B cell (primary cell): ENCODE data around the gene RDM1. TPM values are rescaled to one million over a fixed set of nuclear protein-coding genes. Genes with fewer than 3 reads are reported as not detected.
A peak's percentile ranks its signal among the peaks of the same experiment; 100 is the strongest.

Experiments used
- ATAC-seq: fragments of 200-7000 bp; cut with Tn5 transposase; one replicate; pipeline ENCODE4 v1.10.0; 2021; ENCODE audit warnings: low read depth, mild to moderate bottlenecking, moderate number of reproducible peaks, moderate library complexity
- CTCF ChIA-PET: fragments of 350-600 bp; sonication (Branson Sonifier 250); formaldehyde crosslinking; loops from one replicate; lab custom pipeline; 2021; ENCODE audit warnings: antibody characterized with exemption, inconsistent platforms; lab: Charles Lee
- POLR2A ChIA-PET: fragments of 350-600 bp; sonication (Branson Sonifier 250); formaldehyde crosslinking; loops from one replicate; lab custom pipeline; 2021; ENCODE audit warnings: antibody characterized with exemption; lab: Charles Lee
- DNase-seq: peaks from one replicate; pipeline ENCODE4 v3.0.0; 2013
- H2AFZ ChIP-seq: 2 replicates; pipeline ENCODE4 v1.6.1; 2012; ENCODE audit warnings: mild to moderate bottlenecking, low read depth, low read length; ENCODE audit not compliant: insufficient read depth, poor library complexity, severe bottlenecking
- H3K27ac ChIP-seq, 2 donors: 1 replicate in 1 of 2; 2 replicates in 1 of 2; pipeline ENCODE4 v1.5.1; 2012 to 2013; ENCODE audit warnings: low read length in 2 of 2, mild to moderate bottlenecking in 2 of 2, moderate library complexity in 1 of 2
- H3K27me3 ChIP-seq, 4 experiments: fragments of 200-600 bp in 1 of 4; sonication (generic) in 1 of 4; replicated peaks in 1 of 4; 1 replicate in 2 of 4; 2 replicates in 2 of 4; pipeline versions ENCODE4 v1.6.1 to v1.7.0; 2013 to 2016; ENCODE audit warnings: low read length in 3 of 4, mild to moderate bottlenecking in 2 of 4, mixed read lengths in 1 of 4, moderate library complexity in 1 of 4; ENCODE audit not compliant: insufficient read depth in 4 of 4, control insufficient read depth in 3 of 4; ENCODE audit errors: control extremely low read depth in 1 of 4
- H3K36me3 ChIP-seq, 2 experiments: replicated peaks in 1 of 2; 1 replicate in 1 of 2; 2 replicates in 1 of 2; pipeline versions ENCODE4 v1.6.1 to v1.7.1; 2013; ENCODE audit warnings: low read length in 1 of 2; ENCODE audit not compliant: insufficient read depth in 2 of 2, control insufficient read depth in 1 of 2; ENCODE audit errors: control extremely low read depth in 1 of 2, extremely low read depth in 1 of 2
- H3K4me1 ChIP-seq, 2 donors: fragments of 200-600 bp in 1 of 2; sonication (generic) in 1 of 2; 1 replicate in 1 of 2; 2 replicates in 1 of 2; pipeline versions ENCODE4 v1.5.1 to v1.6.1; 2013 to 2017; ENCODE audit warnings: low read length in 2 of 2; ENCODE audit not compliant: control insufficient read depth in 2 of 2, insufficient read depth in 2 of 2
- H3K4me2 ChIP-seq: replicated peaks from 2 replicates; pipeline ENCODE3; 2012; ENCODE audit warnings: mild to moderate bottlenecking, low read depth, low read length; ENCODE audit not compliant: poor library complexity, severe bottlenecking
- H3K4me3 ChIP-seq, 5 experiments: fragments of 200-600 bp in 1 of 5; sonication (generic) in 1 of 5; 1 replicate in 3 of 5; 2 replicates in 2 of 5; pipeline versions ENCODE4 v1.5.1 to v1.7.0; 2011 to 2016; ENCODE audit warnings: low read length in 4 of 5, mild to moderate bottlenecking in 4 of 5, low read depth in 2 of 5, control low read depth in 1 of 5, moderate library complexity in 1 of 5; ENCODE audit not compliant: insufficient read depth in 1 of 5; ENCODE audit errors: control extremely low read depth in 1 of 5, extremely low read depth in 1 of 5
- H3K79me2 ChIP-seq: fragments of 200-600 bp; sonication (generic); one replicate; pipeline ENCODE4 v1.6.0; 2016; ENCODE audit warnings: low read length; ENCODE audit not compliant: control insufficient read depth, insufficient read depth
- H3K9ac ChIP-seq: fragments of 200-600 bp; sonication (generic); 2 replicates; pipeline ENCODE4 v1.6.1; 2017; ENCODE audit warnings: mild to moderate bottlenecking, low read length, moderate library complexity
- H3K9me3 ChIP-seq, 3 donors: one replicate each; pipeline versions ENCODE4 v1.6.1 to v1.7.1; 2013; ENCODE audit warnings: low read length in 2 of 3; ENCODE audit not compliant: control insufficient read depth in 2 of 3, insufficient read depth in 1 of 3; ENCODE audit errors: control extremely low read depth in 1 of 3
- H4K20me1 ChIP-seq: 2 replicates; pipeline ENCODE4 v1.6.0; 2012; ENCODE audit warnings: mild to moderate bottlenecking, low read length; ENCODE audit not compliant: insufficient read depth, control insufficient read depth, poor library complexity, severe bottlenecking
- H3K27ac Mint-ChIP-seq: one replicate; pipeline ENCODE4 v1.8.0; 2021; ENCODE audit warnings: mixed read lengths
- H3K27me3 Mint-ChIP-seq: one replicate; pipeline ENCODE4 v1.8.0; 2021; ENCODE audit warnings: mixed read lengths
- H3K4me1 Mint-ChIP-seq: one replicate; pipeline ENCODE4 v1.8.0; 2021; ENCODE audit warnings: mixed read lengths
- H3K4me3 Mint-ChIP-seq: one replicate; pipeline ENCODE4 v1.8.0; 2021; ENCODE audit warnings: mixed read lengths
- H3K9me3 Mint-ChIP-seq: one replicate; pipeline ENCODE4 v1.8.0; 2022; ENCODE audit warnings: mixed read lengths; ENCODE audit not compliant: insufficient read depth
- EZH2 ChIP-seq: IDR thresholded peaks from 2 replicates; pipeline ENCODE4 v1.6.1; 2012; ENCODE audit warnings: borderline replicate concordance, low read depth, mild to moderate bottlenecking, moderate library complexity, low read length; ENCODE audit not compliant: insufficient read depth, poor library complexity, severe bottlenecking
- WGBS: methylation state at CpG from one replicate; pipeline ENCODE4 v1.1.5; 2013; ENCODE audit warnings: missing lambda C conversion rate; ENCODE audit not compliant: insufficient coverage; 5-methylcytosine and 5-hydroxymethylcytosine counted together
- intact Hi-C: fragments of 100-400 bp; cut with micrococcal nuclease; formaldehyde crosslinking; loops from one replicate; pipeline ENCODE4 v1.10.0; 2022
- polyA plus RNA-seq: library from polyadenylated mRNA; depleted of rRNA; stranded (reverse); fragments of >200 nt; gene quantifications from 2 replicates; pipeline ENCODE4 v1.2.3, GENCODE V29; 2012
- total RNA-seq, 2 donors: library from RNA; stranded (reverse); fragments of 120-200 nt in 1 of 2; gene quantifications; 1 replicate in 1 of 2; 2 replicates in 1 of 2; pipeline versions ENCODE4 v1.2.3 to v1.2.4, GENCODE V29; 2013 to 2022
- TF ChIP-seq, protein P1 (sequence below): fragments of 200-600 bp; IDR thresholded peaks from one replicate; pipeline ENCODE4 v1.8.0; 2022; ENCODE audit warnings: antibody characterized with exemption, mild to moderate bottlenecking

RDM1 gene
- total and polyA plus RNA-seq, 2 donors (not counting 1 experiment from before 2014, with no cell fraction given) = not detected

DNA sequence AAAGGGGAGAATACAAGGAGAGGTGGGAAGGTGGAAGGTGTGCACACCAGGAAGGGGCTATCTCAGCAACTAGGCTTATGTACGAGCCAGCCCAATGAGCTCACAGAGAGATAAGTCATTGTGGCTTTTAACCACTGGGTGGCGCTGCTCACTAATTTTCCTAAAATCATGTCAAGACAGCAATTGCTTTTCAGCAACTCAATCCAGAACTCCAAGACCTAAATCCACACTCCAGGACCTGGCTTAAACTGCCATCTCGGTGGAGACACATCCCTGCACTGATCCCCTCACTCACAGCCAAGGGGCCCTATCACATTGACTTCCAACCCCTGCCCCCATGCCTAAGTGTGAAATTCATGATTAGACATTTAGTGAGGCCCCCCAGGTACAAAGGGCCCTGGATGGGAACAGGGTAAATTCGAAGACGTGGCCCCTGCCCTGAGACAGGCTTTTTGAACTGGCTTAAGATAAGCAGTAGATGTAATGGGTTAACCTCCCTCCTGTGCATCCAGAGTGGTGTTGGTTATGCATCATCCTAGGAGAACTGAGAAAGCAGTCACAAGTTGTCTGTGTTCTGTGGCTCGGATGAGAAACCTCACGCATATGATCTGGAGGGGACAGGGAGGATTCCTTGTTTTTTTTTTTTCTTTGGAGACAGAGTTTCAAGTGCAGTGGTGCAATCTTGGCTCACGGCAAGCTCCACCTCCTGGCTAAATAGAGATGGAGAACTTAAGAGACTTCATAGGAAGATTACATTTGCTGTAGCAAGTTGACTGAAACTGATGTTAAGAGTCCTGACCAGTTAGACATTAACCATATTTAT lies 39.2 kb upstream of the RDM1 start:
- DNase-seq (peak; percentile 84), ATAC-seq (peak; percentile 60)
- no peaks in the 10 kb centered on the region for H3K9me3 ChIP-seq
- peaks cover 1% of the 10 kb centered on the region for H3K4me1 Mint-ChIP-seq
- ChIA-PET CTCF (interaction anchor here (0.5 to 15.7 kb wide), 39 partner anchors 8 to 1132 kb away, joined by 3 to 639 read pairs (median 4); partner anchors contain the start of genes CCL16 and ZNHIT3), POLR2A (interaction anchor here (0.6 to 1.0 kb wide), 2 partner anchors 115 to 514 kb away, joined by 3 to 8 read pairs; no protein-coding TSS in a partner anchor)
- no peak overlapping the region for H3K27ac ChIP-seq
- no peak for TF ChIP-seq EZH2
- TF ChIP-seq, protein P1, sequence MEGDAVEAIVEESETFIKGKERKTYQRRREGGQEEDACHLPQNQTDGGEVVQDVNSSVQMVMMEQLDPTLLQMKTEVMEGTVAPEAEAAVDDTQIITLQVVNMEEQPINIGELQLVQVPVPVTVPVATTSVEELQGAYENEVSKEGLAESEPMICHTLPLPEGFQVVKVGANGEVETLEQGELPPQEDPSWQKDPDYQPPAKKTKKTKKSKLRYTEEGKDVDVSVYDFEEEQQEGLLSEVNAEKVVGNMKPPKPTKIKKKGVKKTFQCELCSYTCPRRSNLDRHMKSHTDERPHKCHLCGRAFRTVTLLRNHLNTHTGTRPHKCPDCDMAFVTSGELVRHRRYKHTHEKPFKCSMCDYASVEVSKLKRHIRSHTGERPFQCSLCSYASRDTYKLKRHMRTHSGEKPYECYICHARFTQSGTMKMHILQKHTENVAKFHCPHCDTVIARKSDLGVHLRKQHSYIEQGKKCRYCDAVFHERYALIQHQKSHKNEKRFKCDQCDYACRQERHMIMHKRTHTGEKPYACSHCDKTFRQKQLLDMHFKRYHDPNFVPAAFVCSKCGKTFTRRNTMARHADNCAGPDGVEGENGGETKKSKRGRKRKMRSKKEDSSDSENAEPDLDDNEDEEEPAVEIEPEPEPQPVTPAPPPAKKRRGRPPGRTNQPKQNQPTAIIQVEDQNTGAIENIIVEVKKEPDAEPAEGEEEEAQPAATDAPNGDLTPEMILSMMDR = peak; percentile 92
- no peaks in the 10 kb centered on the region for H3K36me3 ChIP-seq
- no peaks in the 10 kb centered on the region for H3K79me2 ChIP-seq
- no peak overlapping the region for H2AFZ ChIP-seq
- peaks cover 21% of the 10 kb centered on the region for H3K27me3 Mint-ChIP-seq
- H3K27me3 ChIP-seq = no peaks in the 10 kb centered on the region
- no peak overlapping the region for H3K9ac ChIP-seq
- no peak overlapping the region for H3K4me2 ChIP-seq
- H3K4me3 Mint-ChIP-seq = no peak overlapping the region
- no peak overlapping the region for H3K27ac Mint-ChIP-seq
- no peaks in the 10 kb centered on the region for H3K9me3 Mint-ChIP-seq
- H3K4me1 ChIP-seq = no peaks in the 10 kb centered on the region
- no peak overlapping the region for H3K4me3 ChIP-seq
- intact Hi-C loops = loop anchor here (1.0 kb wide), 2 partner anchors 180 to 514 kb away; no protein-coding TSS in a partner anchor
- no peaks in the 10 kb centered on the region for H4K20me1 ChIP-seq
- 43% methylated on average over 7 of the region's 8 CpGs for WGBS
